ENCODE data around the gene RASGEF1C. TPM values are rescaled to one million over a fixed set of nuclear protein-coding genes. Genes with fewer than 3 reads are reported as not detected.

The RASGEF1C gene
- total and polyA plus RNA-seq, 2 of the 13 experiments (the other 11 are each of a cell fraction or from before 2014, with no cell fraction given) = not detected

DNA sequence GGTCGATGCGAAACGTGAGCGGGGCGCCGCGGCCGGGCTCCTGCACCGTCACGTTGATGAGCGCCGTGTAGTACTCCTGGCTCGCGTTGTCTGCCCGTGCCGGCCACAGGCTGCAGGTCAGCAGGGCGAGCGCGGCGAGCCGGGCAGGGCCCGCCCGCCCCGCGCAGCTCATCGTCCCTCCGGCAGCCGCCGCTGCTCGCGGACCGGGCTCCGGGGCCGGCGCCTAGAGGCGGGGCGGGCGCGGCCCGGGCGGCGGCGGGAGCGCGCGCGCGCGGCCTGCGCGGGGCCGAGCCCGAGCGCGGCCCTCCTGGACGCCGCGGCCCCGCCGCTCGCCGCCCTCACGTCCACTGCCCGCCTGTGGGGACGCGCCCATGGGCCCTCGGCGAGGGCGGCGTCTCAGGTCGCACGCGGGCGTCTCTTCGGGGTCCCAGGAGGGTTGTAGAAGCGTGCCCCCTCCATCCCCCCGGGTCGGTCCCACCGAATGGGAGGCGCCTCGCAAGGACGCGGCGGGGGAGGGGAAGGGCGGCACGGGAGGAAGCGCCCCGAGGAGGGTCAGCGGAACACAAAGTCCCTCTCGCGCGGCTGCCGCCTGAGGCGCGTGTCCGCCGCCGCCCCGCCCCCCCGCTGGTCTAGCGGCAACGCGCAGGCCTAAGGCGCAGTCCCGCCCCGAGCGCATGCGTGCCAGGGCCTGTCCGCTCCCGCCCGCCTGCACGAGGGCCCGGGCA, 137.3 kb downstream of the RASGEF1C start, which contains the start of gene RNF130 (continued):
- TF ChIP-seq ZNF230 (CRISPR knock-in tag; IDR thresholded peaks at IDR 0.05) = peak; percentile 90
- TF ChIP-seq HMGA1 (CRISPR knock-in tag; conservative IDR thresholded peaks at IDR 0.05) = no peak
- TF ChIP-seq ZNF260 (CRISPR knock-in tag; IDR thresholded peaks at IDR 0.05; ENCODE audit: borderline replicate concordance, low read depth) = no peak
- TF ChIP-seq, protein P1, sequence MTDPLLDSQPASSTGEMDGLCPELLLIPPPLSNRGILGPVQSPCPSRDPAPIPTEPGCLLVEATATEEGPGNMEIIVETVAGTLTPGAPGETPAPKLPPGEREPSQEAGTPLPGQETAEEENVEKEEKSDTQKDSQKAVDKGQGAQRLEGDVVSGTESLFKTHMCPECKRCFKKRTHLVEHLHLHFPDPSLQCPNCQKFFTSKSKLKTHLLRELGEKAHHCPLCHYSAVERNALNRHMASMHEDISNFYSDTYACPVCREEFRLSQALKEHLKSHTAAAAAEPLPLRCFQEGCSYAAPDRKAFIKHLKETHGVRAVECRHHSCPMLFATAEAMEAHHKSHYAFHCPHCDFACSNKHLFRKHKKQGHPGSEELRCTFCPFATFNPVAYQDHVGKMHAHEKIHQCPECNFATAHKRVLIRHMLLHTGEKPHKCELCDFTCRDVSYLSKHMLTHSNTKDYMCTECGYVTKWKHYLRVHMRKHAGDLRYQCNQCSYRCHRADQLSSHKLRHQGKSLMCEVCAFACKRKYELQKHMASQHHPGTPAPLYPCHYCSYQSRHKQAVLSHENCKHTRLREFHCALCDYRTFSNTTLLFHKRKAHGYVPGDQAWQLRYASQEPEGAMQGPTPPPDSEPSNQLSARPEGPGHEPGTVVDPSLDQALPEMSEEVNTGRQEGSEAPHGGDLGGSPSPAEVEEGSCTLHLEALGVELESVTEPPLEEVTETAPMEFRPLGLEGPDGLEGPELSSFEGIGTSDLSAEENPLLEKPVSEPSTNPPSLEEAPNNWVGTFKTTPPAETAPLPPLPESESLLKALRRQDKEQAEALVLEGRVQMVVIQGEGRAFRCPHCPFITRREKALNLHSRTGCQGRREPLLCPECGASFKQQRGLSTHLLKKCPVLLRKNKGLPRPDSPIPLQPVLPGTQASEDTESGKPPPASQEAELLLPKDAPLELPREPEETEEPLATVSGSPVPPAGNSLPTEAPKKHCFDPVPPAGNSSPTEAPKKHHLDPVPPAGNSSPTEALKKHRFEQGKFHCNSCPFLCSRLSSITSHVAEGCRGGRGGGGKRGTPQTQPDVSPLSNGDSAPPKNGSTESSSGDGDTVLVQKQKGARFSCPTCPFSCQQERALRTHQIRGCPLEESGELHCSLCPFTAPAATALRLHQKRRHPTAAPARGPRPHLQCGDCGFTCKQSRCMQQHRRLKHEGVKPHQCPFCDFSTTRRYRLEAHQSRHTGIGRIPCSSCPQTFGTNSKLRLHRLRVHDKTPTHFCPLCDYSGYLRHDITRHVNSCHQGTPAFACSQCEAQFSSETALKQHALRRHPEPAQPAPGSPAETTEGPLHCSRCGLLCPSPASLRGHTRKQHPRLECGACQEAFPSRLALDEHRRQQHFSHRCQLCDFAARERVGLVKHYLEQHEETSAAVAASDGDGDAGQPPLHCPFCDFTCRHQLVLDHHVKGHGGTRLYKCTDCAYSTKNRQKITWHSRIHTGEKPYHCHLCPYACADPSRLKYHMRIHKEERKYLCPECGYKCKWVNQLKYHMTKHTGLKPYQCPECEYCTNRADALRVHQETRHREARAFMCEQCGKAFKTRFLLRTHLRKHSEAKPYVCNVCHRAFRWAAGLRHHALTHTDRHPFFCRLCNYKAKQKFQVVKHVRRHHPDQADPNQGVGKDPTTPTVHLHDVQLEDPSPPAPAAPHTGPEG (CRISPR knock-in tag; IDR thresholded peaks at IDR 0.05) = peak; percentile 89
- TF ChIP-seq ZNF672 (CRISPR knock-in tag; IDR thresholded peaks at IDR 0.05) = 0 out of 2 replicates have a peak, but pooled peaks have one; percentile 61
- TF ChIP-seq SP140L (CRISPR knock-in tag; IDR thresholded peaks at IDR 0.05; ENCODE audit: borderline replicate concordance) = peak; percentile 89; the same call in 1 of the 2 replicates
- TF ChIP-seq, protein P2, sequence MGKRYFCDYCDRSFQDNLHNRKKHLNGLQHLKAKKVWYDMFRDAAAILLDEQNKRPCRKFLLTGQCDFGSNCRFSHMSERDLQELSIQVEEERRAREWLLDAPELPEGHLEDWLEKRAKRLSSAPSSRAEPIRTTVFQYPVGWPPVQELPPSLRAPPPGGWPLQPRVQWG (CRISPR knock-in tag; IDR thresholded peaks at IDR 0.05; ENCODE audit: borderline replicate concordance, low read depth) = no peak
- TF ChIP-seq RCOR2 (CRISPR knock-in tag; IDR thresholded peaks at IDR 0.05) = no peak
- TF ChIP-seq ZNF546 (CRISPR knock-in tag; conservative IDR thresholded peaks at IDR 0.05) = peak; percentile 95
- TF ChIP-seq, protein P3, sequence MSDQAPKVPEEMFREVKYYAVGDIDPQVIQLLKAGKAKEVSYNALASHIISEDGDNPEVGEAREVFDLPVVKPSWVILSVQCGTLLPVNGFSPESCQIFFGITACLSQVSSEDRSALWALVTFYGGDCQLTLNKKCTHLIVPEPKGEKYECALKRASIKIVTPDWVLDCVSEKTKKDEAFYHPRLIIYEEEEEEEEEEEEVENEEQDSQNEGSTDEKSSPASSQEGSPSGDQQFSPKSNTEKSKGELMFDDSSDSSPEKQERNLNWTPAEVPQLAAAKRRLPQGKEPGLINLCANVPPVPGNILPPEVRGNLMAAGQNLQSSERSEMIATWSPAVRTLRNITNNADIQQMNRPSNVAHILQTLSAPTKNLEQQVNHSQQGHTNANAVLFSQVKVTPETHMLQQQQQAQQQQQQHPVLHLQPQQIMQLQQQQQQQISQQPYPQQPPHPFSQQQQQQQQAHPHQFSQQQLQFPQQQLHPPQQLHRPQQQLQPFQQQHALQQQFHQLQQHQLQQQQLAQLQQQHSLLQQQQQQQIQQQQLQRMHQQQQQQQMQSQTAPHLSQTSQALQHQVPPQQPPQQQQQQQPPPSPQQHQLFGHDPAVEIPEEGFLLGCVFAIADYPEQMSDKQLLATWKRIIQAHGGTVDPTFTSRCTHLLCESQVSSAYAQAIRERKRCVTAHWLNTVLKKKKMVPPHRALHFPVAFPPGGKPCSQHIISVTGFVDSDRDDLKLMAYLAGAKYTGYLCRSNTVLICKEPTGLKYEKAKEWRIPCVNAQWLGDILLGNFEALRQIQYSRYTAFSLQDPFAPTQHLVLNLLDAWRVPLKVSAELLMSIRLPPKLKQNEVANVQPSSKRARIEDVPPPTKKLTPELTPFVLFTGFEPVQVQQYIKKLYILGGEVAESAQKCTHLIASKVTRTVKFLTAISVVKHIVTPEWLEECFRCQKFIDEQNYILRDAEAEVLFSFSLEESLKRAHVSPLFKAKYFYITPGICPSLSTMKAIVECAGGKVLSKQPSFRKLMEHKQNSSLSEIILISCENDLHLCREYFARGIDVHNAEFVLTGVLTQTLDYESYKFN (CRISPR knock-in tag; conservative IDR thresholded peaks at IDR 0.05) = peak; percentile 49
- no peak for TF ChIP-seq TRIM24 (CRISPR knock-in tag; IDR thresholded peaks at IDR 0.05)
- TF ChIP-seq TOE1 (CRISPR knock-in tag; IDR thresholded peaks at IDR 0.05) = peak; percentile 98
- TF ChIP-seq, protein P4, sequence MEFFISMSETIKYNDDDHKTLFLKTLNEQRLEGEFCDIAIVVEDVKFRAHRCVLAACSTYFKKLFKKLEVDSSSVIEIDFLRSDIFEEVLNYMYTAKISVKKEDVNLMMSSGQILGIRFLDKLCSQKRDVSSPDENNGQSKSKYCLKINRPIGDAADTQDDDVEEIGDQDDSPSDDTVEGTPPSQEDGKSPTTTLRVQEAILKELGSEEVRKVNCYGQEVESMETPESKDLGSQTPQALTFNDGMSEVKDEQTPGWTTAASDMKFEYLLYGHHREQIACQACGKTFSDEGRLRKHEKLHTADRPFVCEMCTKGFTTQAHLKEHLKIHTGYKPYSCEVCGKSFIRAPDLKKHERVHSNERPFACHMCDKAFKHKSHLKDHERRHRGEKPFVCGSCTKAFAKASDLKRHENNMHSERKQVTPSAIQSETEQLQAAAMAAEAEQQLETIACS (CRISPR knock-in tag; IDR thresholded peaks at IDR 0.05) = peak; percentile 99
- TF ChIP-seq AKAP8 (CRISPR knock-in tag; IDR thresholded peaks at IDR 0.05) = peak; percentile 90
- no peak; the same call in 1 of the 2 replicates for TF ChIP-seq FOXJ3 (CRISPR knock-in tag; IDR thresholded peaks at IDR 0.05; ENCODE audit: borderline replicate concordance)
- TF ChIP-seq ZNF34 (CRISPR knock-in tag; IDR thresholded peaks at IDR 0.05; ENCODE audit: borderline replicate concordance) = peak; percentile 88; the same call in 1 of the 2 replicates
- TF ChIP-seq CAMTA2 (CRISPR knock-in tag; IDR thresholded peaks at IDR 0.05; ENCODE audit: borderline replicate concordance) = peak; percentile 48; the same call in 1 of the 2 replicates
